GM21526 (cell line): ENCODE data around the gene ZNF629.
"Not testable (repeated sequence)": the region's sequence is repeated elsewhere in the genome, so short reads cannot be mapped to it uniquely, and the experiment has no call there.

Experiments used
- ATAC-seq: cut with Tn5 transposase; IDR thresholded peaks from one replicate; pipeline ENCODE4 v1.9.1; 2021; ENCODE audit warnings: moderate library complexity; ENCODE audit not compliant: unreplicated experiment, low FRiP score

ZNF629 gene

DNA sequence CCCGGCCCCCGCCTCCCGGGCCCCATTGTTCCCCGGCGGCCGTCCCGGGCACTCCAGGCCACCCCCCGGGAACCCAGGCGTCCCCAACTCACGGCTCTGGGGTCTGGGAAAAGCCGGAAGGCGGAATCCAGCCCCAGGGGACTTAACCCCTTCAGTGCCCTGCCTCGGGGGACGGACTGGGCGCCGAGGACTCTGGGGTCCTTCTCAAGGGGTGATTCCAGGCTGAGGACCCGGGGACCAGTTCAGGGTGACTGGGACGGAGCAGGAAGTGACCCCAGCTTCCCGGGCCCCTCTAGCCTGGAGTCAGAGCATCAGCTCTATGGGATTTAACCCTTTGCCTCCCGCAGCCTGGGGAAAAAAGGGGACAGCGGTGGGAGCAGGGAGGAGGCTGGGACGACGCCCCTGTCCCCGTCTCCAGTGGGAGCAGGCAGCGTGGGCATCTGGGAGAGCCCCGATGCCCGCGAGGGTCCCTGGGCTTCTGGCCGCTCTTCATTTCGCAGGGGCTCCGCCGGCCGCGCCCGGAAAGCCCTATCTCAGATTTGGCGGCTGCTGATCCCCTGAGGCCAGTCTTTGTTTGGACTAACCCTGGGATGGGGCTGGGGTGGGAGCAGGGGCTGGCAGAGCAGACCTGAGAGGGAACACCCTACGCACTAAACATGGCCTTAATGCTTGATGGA lies at the start of gene ZNF629:
Gene ZNF629 (minus strand): TSS at position 270 of the 677 bp plus-strand sequence. CDS start 2,723 bp downstream, outside the sequence.
- ATAC-seq, result no peak

DNA sequence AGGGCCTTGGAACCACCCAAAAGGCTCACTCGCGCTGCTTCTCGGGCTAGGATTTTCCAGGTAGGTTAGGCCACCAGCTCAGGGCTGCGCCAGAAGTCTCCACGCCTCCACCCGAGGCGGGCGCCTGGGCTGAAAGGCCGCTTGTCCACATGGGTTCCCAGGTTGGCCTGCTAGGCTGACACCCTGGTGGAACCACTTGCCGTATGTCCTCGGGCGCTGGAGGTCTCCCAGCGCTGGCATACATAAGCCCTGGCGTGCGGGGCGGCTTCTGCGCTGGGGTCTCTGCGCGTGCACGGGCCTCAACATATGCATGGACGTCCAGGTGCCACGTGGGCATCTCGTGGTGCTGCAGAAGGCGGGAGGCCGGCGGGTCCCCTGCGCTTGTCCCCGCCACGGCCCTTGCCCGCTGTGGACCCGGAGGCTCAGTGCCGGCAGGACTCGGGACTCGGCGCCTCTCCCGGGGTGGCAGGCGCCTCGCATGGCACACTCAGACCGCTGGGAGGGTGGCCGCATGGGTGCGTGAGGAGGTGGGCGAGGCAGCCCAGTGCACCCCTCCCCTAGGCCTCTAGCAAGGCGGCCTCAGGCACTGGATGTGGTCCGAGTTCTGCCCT lies 47.2 kb upstream of the ZNF629 start:
- ATAC-seq, result no peak

DNA sequence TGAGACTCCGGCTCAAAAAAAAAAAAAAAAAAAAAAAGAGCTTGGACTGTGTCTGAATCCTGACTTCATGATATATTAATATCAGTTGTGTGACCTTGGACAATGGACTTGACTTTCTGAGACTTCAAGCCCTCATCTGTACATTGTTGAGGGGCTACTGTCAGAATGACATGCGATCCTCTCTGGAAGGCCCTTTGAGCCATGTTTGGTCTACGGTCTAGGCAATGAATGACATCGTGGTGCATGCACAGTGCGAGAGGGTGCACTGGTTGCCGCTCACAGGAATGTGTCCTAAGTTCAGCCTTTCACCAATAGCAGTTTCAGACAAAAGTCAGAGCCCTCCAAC lies 43.0 kb upstream of the ZNF629 start:
- no peak for ATAC-seq

DNA sequence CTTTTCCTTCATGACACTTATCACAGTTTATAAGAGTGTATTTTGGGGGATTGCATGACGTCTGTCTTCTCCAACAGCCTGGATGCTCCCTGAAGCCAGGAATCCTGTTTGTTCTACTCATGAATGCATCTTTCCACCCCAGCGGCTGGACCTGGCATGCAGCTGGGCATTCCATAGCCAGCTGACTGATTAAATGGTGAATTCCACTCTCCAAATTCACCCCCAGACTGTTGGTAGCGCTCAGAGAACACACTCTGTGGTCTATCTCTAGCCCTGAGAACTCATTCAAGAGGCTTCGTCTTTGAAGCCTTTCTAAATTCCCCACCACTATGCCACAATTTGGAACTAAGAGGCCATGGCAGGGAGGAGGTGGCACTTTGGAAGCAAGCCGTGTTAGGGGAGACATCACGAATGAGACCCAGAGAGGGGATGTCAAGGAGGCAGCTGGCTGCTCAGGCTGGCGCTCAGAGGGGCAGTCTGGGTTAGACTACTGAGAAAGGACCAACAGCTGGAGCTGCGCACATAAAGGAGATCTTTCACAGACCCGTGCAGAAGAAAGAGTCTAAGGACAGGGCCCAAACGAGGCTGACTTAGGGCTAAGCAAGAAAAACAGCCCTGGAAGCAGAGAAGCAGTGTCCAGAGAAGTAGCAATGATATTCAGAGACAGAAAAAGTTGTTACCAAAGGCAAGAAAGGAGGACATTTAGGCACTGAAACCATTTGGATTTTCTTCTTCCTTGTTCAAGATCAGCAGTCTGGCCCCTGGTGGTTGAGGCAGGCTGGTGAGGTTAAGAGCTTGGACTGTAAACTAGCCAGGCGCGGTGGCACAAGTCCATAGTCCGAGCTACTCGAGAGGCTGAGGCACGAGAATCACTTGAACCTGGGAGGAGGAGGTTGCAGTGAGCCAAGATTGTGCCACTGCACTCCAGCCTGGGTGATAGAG lies 42.4 kb upstream of the ZNF629 start:
- ATAC-seq, result no peak

DNA sequence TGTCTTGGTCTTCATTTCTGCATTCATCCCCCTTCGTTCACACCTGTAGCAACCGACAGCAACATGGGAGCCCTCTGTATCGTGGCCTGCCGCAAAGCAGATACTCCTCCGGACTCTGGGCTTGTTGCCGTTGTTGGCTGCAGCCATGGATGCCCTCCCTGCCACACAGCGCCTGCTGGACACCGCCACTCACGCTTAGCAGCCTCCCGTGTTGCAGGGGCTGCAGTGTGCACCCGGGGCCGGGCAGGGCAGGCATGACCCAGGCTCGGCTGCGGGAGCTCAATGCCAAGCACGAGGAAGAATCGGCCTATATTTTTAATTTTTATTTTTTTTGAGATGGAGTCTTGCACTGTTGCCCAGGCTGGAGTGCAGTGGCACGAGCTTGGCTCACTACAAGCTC lies 34.9 kb upstream of the ZNF629 start:
- no peak for ATAC-seq

DNA sequence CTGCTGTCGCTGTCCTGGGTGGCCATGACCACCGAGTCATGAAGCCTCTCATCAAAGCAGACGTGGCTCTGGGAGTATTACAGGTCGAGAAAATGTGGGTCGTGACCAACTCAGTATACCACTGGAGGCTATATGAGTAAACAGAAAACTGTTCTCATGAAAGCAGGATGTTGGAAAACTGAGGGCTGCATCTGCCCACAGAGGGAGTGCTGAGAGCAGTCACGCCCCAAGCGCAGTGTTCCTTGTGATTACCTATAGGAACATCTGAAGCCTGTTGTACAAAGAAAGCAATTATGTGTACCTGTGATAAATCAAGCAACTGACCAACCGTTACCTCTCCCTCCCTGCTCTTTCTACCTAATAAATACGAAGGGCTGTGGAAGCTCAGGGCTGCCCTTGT lies 34.4 kb upstream of the ZNF629 start:
- not testable (repeated sequence) for ATAC-seq

DNA sequence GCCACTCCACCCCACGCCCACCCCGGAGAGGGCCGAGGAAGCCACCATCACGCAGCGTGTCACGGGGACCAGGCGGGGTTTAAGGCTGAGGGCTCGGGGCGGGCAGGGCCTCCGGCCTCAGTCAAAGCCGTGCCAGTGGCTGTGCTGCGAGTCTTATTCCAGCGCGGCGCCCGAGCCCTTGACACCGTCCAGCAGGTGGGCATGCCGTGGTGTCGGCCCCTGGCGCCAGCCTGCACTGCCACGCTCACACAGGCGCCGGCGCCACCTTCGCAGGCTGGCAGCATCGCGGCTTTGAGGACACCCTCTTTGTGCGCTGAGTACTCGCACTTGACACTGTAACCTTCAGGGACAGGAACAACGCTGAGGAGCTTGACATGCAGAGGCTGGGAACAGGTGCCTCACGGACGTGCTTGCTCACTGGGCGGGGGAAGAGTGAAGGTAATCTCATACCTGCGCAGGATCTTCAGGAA lies 34.0 kb upstream of the ZNF629 start:
- no peak for ATAC-seq

DNA sequence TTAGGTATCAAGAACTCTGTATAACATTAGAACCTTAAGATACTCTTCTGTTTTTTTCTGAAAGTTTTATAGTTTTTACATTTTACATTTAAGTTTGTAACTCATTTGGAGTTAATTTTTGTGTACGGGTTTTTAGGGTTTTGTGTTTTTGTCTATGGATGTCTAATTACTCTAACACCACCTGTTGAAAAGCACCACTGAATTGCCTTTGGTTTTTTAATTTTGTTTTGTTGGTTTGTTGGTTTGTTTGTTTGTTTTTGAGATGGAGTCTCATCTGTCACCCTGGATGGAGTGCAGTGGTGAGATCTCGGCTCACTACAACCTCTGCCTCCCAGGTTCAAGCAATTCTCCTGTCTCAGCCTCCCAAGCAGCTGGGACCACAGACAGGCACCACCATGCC lies 29.8 kb upstream of the ZNF629 start:
- no peak for ATAC-seq

DNA sequence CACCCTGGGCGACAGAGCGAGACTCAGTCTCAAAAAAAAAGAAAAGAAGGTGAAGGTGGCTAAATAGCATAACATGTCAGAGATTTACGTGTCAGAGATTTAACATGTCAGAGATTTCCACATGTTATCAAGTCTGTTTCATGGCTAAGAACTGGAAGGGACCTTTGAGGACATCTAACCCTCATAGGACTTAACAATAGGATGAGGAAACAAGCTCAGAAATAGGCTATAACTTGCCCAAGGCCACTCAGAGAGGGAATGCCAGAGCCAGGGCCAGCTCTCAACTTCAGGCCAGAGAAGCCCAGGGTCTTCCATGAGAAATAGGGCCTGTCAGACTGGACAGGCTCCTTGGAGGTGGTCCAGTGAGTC lies 26.8 kb upstream of the ZNF629 start:
- no peak for ATAC-seq

DNA sequence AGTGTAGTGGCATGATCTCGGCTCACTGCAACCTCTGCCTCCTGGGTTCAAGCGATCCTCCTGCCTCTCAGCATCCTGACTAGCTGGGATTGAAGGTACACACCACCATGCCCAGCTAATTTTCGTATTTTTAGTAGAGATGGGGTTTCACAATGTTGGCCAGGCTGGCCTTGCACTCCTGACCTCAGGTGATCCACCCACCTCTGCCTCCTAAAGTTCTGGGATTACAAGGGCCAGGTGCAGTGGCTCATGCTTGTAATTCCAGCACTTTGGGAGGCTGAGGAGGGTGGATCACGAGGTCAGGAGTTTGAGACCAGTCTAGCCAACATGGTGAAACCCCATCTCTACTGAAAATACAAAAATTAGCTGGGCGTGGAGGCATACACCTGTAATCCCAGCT lies 22.7 kb upstream of the ZNF629 start:
- ATAC-seq, result not testable (repeated sequence)

DNA sequence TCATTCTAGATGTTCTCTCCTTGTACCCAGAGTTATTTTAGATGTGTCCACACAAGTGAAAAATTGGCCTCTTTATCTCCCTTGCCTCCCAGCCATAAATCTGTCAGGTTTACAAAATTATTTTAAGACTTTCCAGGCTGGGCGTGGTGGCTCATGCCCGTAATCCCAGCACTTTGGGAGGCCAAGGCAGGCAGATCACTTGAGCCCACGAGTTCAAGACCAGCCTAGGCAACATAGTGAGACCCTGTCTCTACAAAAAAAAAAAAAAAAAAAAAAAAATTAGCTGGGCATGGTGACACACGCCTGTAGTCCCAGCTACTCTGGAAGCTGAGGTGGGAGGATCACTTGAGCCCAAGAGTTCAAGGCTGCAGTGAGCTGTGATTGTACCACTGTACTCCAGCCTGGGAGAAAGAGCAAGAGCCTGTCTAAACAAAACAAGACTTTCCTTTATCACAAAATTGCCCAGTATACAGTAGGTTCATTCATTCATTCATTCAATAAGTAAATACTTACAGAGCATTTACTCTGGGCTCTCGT lies 22.0 kb upstream of the ZNF629 start:
- not testable (repeated sequence) for ATAC-seq

DNA sequence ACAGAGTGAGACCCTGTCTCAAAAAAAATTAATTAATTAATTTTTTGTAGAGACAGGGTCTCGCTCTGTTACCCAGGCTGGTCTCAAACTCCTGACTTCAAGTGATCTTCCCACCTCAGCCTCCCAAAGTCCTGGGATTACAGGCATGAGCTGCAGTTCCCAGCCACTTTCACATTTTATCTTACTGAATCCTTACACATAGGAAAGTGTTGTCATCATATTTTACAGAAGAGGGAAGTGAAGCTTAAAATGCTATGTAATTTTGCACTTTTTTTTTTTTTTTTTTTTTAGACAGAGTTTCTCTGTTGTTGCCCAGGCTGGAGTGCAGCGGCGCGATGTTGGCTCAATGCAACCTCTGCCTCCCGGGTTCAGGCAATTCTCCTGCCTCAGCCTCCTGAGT lies 21.1 kb upstream of the ZNF629 start:
- ATAC-seq, result no peak

DNA sequence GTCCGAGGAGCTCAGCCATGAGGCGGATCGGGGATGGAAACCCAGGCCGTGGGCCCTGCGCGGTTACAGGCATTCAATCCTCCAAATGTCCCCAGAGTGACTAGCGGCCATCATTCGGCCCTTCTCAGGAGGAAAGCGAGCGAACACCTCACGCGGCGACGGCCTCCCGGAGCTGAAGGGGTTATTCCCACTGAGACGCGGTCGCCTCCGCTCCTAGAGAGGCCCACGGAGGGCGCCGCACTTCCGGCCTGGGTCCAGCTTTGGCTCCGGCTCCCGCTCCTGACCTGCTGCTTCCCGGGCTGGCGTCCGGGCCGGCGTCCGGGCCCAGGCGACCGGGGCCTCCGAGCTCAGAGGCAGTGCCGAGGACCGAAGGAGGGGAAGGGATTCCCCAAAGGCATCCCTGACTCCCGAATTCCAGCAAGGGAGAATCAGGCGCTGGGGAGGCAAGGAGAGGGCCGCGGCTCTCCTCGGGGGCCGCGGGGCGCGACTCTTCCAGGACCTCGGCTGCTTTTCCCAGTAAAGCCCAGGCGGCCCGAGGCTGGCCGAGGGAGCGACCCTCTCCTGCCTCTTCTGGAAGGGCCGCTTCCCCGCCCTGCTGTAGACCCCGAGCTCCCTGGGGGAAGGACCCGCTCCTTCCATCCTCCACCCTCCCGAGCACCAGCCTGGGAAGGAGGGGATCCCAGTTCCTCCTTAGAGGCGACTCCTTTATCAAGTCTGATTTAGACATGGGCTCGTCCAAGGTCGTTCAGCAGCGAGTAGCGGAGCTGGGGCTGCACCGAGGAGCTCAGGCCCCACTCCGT lies 18.6 kb upstream of the ZNF629 start:
- ATAC-seq, result no peak

DNA sequence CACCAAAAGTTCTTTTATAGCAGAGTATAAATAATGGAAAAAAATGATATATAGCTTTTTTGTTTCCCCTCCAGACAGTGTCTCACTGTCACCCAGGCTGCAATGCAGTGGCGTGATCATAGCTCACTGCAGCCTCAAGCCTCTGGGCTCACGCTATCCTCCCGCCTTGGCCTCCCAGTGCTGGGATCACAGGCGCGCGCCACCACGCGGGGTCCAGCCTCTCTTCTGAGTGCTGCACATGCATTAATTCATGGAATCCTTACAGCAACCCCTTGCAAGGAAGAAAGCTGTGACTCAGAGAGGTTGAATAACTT lies 18.0 kb upstream of the ZNF629 start:
- no peak for ATAC-seq

DNA sequence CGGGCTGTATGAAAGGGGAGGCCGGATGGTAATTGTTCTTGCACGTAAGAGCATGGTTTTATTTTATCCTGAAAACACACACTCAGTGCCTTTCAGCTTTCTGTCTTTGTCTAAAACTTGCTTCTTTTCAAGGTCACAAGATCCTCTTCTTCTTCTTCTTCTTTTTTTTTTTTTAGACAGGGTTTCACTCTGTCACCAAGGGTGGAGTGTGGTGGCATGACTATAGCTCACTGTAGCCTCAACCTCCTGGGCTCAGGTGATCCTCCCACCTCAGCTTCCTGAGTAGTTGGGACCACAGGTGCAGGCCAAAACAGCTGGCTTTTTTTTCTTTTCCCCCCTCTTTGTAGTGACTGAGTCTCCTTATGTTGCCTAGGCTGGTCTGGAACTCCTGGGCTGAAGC lies 15.9 kb upstream of the ZNF629 start:
- ATAC-seq, result no peak

DNA sequence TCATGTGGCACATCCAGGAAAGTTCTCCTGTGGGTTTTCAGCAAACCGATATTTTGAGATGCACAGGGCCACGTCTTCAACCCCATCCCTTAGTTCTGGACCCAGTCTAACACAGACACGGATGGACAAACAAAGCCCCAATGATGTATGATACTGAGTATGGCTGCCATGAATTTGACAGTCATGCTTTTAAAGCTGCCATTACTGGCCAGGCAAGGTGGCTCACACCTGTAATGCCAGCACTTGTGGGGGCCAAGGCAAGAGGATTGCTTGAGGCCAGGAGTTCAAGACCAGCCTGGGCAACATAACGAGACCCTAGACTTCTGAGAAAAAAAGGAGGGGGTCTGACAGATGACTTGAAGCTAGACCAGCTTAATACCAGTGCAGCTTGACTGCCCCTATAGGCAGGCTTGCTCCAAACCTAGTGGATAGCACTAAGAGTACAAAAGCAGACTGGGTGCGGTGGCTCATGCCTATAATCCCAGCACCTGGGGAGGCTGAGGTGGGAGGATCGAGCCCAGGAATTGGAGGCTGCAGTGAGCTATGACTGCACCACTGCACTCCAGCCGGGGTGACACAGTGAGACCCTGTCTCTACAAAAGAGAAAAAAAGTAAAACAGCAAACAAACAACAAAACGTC lies 10.8 kb upstream of the ZNF629 start:
- no peak for ATAC-seq

DNA sequence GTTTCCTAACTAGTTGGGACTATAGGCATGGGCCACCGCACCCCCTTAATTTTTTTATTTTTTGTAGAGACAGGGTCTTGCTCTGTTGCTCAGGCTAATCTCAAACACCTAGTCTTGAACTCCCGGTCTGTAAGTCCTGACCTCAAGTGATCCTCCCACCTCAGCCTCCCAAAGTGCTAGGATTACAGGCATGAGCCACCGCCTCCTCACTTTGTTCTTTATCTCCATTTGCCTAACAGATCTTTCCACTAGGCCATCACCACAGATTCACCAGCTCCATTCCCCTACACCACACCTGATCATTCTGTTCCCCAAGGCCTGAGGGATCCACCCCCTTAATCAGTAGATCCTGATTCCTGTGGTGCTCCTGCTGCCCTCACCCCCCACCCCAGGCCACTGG lies 7.6 kb upstream of the ZNF629 start:
- ATAC-seq, result no peak

DNA sequence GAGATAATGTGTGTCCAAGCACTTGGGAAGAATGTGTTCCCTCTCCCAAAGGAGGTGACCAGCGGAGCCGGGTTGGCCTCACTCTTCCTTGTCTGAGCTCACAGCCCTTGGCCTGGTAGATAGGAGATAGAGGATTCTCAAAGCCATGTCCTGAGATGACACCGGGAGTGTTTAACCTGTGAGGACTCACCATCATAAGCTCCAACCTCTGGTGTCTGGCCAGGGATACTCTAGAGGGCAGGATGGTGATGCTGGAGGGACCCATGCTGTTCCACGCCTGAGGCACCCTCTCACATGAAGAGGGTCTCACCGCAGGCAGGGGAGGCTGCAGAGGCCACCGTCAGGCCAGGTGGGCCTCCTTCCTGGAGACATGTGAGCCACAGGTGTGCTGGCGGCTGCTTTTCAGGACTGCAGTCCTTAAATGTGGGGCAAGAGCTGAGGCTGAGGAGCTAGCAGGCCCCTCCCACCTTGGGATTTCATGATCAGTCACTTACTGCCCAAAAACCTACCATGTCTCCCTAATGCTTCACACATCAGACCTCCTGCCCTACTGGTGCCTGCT lies 6.6 kb upstream of the ZNF629 start:
- ATAC-seq, result no peak

DNA sequence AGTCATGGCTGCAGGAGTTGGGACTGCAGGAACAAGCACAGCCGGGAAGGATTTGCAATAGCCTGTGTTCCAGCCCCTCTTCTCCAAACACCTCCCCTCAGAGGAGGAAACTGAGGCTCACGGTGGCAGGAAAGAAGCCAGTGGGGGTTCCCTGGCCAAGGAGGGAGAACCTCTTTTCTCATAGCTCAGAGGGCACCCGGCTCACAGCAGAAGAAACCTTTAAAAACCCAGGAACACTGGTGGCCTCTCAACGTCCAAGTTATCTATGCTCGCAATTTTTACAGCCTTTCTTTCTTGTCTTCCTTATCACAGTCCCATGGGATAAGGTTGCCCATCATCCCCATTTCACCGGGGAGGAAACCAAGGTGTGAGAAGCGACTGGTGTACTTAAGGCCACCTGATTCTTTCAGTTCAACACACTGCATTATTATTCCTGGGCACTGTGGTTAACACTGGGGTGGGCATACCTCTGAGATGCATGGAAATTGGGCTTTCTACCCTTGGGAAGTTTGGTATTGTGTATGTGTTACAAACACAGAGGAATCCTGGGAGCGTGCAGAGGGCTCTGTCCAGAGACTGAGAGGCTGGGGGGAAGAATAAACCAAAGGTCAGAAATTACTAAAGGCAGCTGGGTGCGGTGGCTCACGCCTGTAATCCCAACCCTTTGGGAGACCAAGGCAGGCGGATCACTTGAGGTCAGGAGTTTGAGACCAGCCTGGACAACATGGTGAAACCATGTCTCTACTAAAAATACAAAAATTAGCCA lies 791 bp upstream of the ZNF629 start:
- ATAC-seq, result no peak
